ENCODE measurements around the gene OTX1.

- no peak for TF ChIP-seq CTCF (conservative IDR thresholded peaks at IDR 0.05; ENCODE audit: low read length)
- no peak for TF ChIP-seq EZH2phosphoT487 (IDR thresholded peaks at IDR 0.05; ENCODE audit: borderline replicate concordance, low read depth, low read length)
Observed at GRCh38 chr2:63052411-63053080, 1.9 kb downstream of the OTX1 start.
